GM23338 (cell line): ENCODE measurements around the gene ADGRD2. TPM values are rescaled to one million over a fixed set of nuclear protein-coding genes. Genes with fewer than 3 reads are reported as not detected.

Experiments used
- ATAC-seq: fragments of 200-7000 bp; cut with Tn5 transposase; 3 replicates; pipeline ENCODE4 v1.9.1; 2020
- DNase-seq: peaks from one replicate; pipeline ENCODE4 v3.0.0-alpha.2; 2015; ENCODE audit warnings: low spot score
- H2AFZ ChIP-seq: fragments of 200-600 bp; sonication (generic); 2 replicates; pipeline ENCODE4 v1.8.0; 2016; ENCODE audit warnings: antibody characterized with exemption, mild to moderate bottlenecking, moderate library complexity
- H3F3A ChIP-seq: fragments of 200-600 bp; sonication (generic); replicated peaks from 2 replicates; pipeline ENCODE4 v1.8.0; 2017; ENCODE audit warnings: antibody characterized with exemption, mixed run types, low read depth
- H3K27ac ChIP-seq: fragments of 200-600 bp; sonication (generic); 2 replicates; pipeline ENCODE4 v1.6.1; 2016; ENCODE audit warnings: low read depth
- H3K27me3 ChIP-seq: fragments of 200-600 bp; sonication (generic); 2 replicates; pipeline ENCODE4 v1.8.0; 2016; ENCODE audit warnings: mild to moderate bottlenecking, mixed run types, moderate library complexity; ENCODE audit not compliant: insufficient read depth
- H3K36me3 ChIP-seq: fragments of 200-600 bp; sonication (generic); 2 replicates; pipeline ENCODE4 v1.8.0; 2016; ENCODE audit warnings: mild to moderate bottlenecking; ENCODE audit not compliant: insufficient read depth
- H3K4me1 ChIP-seq: fragments of 200-600 bp; sonication (generic); 2 replicates; pipeline ENCODE4 v1.8.0; 2016; ENCODE audit warnings: mild to moderate bottlenecking, moderate library complexity; ENCODE audit not compliant: insufficient read depth
- H3K4me2 ChIP-seq: fragments of 200-600 bp; sonication (generic); 2 replicates; pipeline ENCODE4 v1.7.1; 2017; ENCODE audit warnings: mixed run types
- H3K4me3 ChIP-seq: fragments of 200-600 bp; sonication (generic); 2 replicates; pipeline ENCODE4 v1.6.1; 2016; ENCODE audit warnings: mixed run types
- H3K79me2 ChIP-seq: fragments of 200-600 bp; sonication (generic); replicated peaks from 2 replicates; pipeline ENCODE4 v1.8.0; 2017; ENCODE audit warnings: mild to moderate bottlenecking; ENCODE audit not compliant: insufficient read depth
- H3K9me2 ChIP-seq: fragments of 200-600 bp; sonication (generic); 2 replicates; pipeline ENCODE4 v1.8.0; 2017; ENCODE audit not compliant: insufficient read depth
- H4K20me1 ChIP-seq: fragments of 200-600 bp; sonication (generic); replicated peaks from 2 replicates; pipeline ENCODE4 v1.8.0; 2017; ENCODE audit warnings: mild to moderate bottlenecking; ENCODE audit not compliant: insufficient read depth
- H3K27ac Mint-ChIP-seq: 2 replicates; pipeline ENCODE4 v1.8.0; 2020; ENCODE audit warnings: inconsistent platforms, mild to moderate bottlenecking, moderate library complexity, mixed read lengths
- H3K27me3 Mint-ChIP-seq: 3 replicates; pipeline ENCODE4 v1.8.0; 2022; ENCODE audit warnings: low read depth, mild to moderate bottlenecking, moderate library complexity, mixed read lengths, inconsistent platforms; ENCODE audit not compliant: insufficient read depth, poor library complexity
- H3K36me3 Mint-ChIP-seq: 3 replicates; pipeline ENCODE4 v1.8.0; 2021; ENCODE audit warnings: low read depth, mild to moderate bottlenecking, inconsistent platforms, moderate library complexity, mixed read lengths
- H3K4me1 Mint-ChIP-seq: 3 replicates; pipeline ENCODE4 v1.8.0; 2020; ENCODE audit warnings: mild to moderate bottlenecking, inconsistent platforms, mixed read lengths
- H3K4me3 Mint-ChIP-seq: 3 replicates; pipeline ENCODE4 v1.8.0; 2021; ENCODE audit warnings: moderate library complexity, mild to moderate bottlenecking, inconsistent platforms, mixed read lengths
- H3K9me3 Mint-ChIP-seq: 3 replicates; pipeline ENCODE4 v1.8.0; 2020; ENCODE audit warnings: moderate library complexity, mild to moderate bottlenecking, inconsistent platforms, mixed read lengths
- CREB1 ChIP-seq: fragments of 250-450 bp; sonication (Bioruptor Pico); IDR thresholded peaks from 2 replicates; pipeline ENCODE4 v1.5.0; 2020; ENCODE audit warnings: low read depth, mild to moderate bottlenecking, moderate library complexity
- EZH2 ChIP-seq: fragments of 200-600 bp; sonication (generic); IDR thresholded peaks from one replicate; pipeline ENCODE4 v1.8.0; 2017; ENCODE audit warnings: antibody characterized with exemption, mild to moderate bottlenecking, low read depth; ENCODE audit not compliant: unreplicated experiment
- EZH2phosphoT487 ChIP-seq: fragments of 200-600 bp; sonication (generic); IDR thresholded peaks from one replicate; pipeline ENCODE4 v1.8.1; 2018; ENCODE audit warnings: antibody characterized with exemption; ENCODE audit not compliant: unreplicated experiment
- JUNB ChIP-seq: IDR thresholded peaks from one replicate; pipeline ENCODE4 v1.6.1; 2016; ENCODE audit warnings: antibody characterized with exemption; ENCODE audit not compliant: unreplicated experiment
- NANOG ChIP-seq: IDR thresholded peaks from 2 replicates; pipeline ENCODE4 v1.6.1; 2016; ENCODE audit warnings: antibody characterized with exemption, borderline replicate concordance
- POLR2AphosphoS5 ChIP-seq: IDR thresholded peaks from 2 replicates; pipeline ENCODE4 v1.6.1; 2016; ENCODE audit warnings: antibody characterized with exemption, low read depth
- STAT1 ChIP-seq: IDR thresholded peaks from one replicate; pipeline ENCODE4 v1.6.1; 2016; ENCODE audit warnings: antibody characterized with exemption; ENCODE audit not compliant: unreplicated experiment
- ZNF114 ChIP-seq: fragments of 250-450 bp; sonication (Bioruptor Pico); IDR thresholded peaks from 2 replicates; pipeline ENCODE4 v1.5.0; 2020; ENCODE audit warnings: mild to moderate bottlenecking, moderate library complexity
- ZNF331 ChIP-seq: fragments of 250-450 bp; sonication (Bioruptor Pico); IDR thresholded peaks from 2 replicates; pipeline ENCODE4 v1.5.0; 2020; ENCODE audit warnings: low read depth, mild to moderate bottlenecking, moderate library complexity
- ZNF462 ChIP-seq: fragments of 250-450 bp; sonication (Bioruptor Pico); IDR thresholded peaks from 2 replicates; pipeline ENCODE4 v1.5.0; 2020; ENCODE audit warnings: mild to moderate bottlenecking, moderate library complexity
- polyA plus RNA-seq: library from polyadenylated mRNA; unstranded; fragments of >200 nt; fragmentation: Nextera tagmentation; extraction: Ambion mirVana; gene quantifications from 2 replicates; pipeline ENCODE4 v1.2.1, GENCODE V29; 2016
- total RNA-seq: library from RNA; depleted of rRNA; stranded (reverse); fragments of >200 nt; shearing (Covaris generic); gene quantifications from 2 replicates; pipeline ENCODE4 v1.2.3, GENCODE V29; 2014
- TF ChIP-seq, protein P1 (sequence below): IDR thresholded peaks from one replicate; pipeline ENCODE4 v1.6.1; 2018; ENCODE audit warnings: antibody characterized with exemption; ENCODE audit not compliant: unreplicated experiment
- TF ChIP-seq, protein P2 (sequence below), 2 experiments: fragments of 200-600 bp in 1 of 2; sonication (generic) in 1 of 2; conservative IDR thresholded peaks; 2 replicates each; pipeline versions ENCODE4 v1.5.1 to v1.6.1; 2016 to 2017; ENCODE audit warnings: antibody characterized with exemption in 2 of 2, low read depth in 2 of 2, mild to moderate bottlenecking in 2 of 2, moderate library complexity in 1 of 2
- TF ChIP-seq, protein P3 (sequence below): IDR thresholded peaks from 2 replicates; pipeline ENCODE4 v1.6.1; 2016; ENCODE audit warnings: antibody characterized with exemption

The ADGRD2 gene
- total and polyA plus RNA-seq, 2 experiments from 2014 or later: 0.45 to 0.78 TPM

DNA sequence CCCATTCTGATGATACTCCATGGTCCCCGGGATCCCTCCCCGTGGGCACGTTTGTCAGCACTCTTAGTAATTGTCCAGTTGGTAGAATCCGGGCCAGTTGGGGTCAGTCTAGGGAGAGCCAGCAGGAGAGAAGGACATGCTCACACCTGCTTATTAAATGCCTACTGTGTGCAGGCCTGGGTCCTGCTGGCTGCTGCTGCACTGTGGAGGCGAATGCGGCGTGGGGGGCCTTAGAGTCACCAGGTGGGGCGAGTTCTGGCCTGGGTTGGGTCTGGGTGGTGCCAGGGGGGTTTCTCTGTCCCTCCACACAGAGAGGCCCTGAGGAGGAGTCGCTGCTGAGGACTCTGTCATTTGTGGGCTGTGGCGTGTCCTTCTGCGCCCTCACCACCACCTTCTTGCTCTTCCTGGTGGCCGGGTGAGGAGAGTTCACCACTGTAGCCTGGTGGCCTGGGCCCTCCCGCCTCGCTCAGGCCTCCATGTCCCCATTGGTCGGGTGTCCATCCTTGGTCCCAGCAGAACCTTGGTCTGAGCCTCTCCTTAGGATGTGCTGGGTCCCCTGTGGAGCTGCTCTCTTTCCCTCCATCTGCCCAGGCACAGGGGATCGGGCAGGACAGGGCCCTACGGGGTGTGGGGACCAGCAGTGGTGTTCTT is 17.3 kb downstream of the ADGRD2 start:
- no peaks in the 10 kb centered on the region for H3F3A ChIP-seq
- no peak overlapping the region for H3K27ac Mint-ChIP-seq
- DNase-seq (no peak), ATAC-seq (no peak)
- no peak overlapping the region for H3K4me2 ChIP-seq
- H3K27ac ChIP-seq: no peak overlapping the region
- H3K27me3 Mint-ChIP-seq: peaks cover 7% of the 10 kb centered on the region
- H3K9me2 ChIP-seq: no peaks in the 10 kb centered on the region
- no peaks in the 10 kb centered on the region for H3K36me3 ChIP-seq
- H3K36me3 Mint-ChIP-seq: no peaks in the 10 kb centered on the region
- no peaks in the 10 kb centered on the region for H4K20me1 ChIP-seq
- H3K9me3 Mint-ChIP-seq: no peaks in the 10 kb centered on the region
- no peak overlapping the region for H3K4me3 ChIP-seq
- no peaks in the 10 kb centered on the region; the same call in 2 of the 3 replicates for H3K4me1 Mint-ChIP-seq
- no peaks in the 10 kb centered on the region for H3K27me3 ChIP-seq
- no peak overlapping the region for H3K4me3 Mint-ChIP-seq
- H2AFZ ChIP-seq: no peak overlapping the region
- no peaks in the 10 kb centered on the region for H3K4me1 ChIP-seq
- no peak for TF ChIP-seq CREB1 (CRISPR knock-in tag)
- no peak for TF ChIP-seq EZH2
- no peak for TF ChIP-seq ZNF114 (CRISPR knock-in tag)
- no peak for TF ChIP-seq NANOG
- TF ChIP-seq ZNF331 (CRISPR knock-in tag): no peak
- TF ChIP-seq EZH2phosphoT487: no peak
- no peak for TF ChIP-seq STAT1
- no peak for TF ChIP-seq ZNF462 (CRISPR knock-in tag)
- no peak for TF ChIP-seq JUNB
- TF ChIP-seq, protein P1, sequence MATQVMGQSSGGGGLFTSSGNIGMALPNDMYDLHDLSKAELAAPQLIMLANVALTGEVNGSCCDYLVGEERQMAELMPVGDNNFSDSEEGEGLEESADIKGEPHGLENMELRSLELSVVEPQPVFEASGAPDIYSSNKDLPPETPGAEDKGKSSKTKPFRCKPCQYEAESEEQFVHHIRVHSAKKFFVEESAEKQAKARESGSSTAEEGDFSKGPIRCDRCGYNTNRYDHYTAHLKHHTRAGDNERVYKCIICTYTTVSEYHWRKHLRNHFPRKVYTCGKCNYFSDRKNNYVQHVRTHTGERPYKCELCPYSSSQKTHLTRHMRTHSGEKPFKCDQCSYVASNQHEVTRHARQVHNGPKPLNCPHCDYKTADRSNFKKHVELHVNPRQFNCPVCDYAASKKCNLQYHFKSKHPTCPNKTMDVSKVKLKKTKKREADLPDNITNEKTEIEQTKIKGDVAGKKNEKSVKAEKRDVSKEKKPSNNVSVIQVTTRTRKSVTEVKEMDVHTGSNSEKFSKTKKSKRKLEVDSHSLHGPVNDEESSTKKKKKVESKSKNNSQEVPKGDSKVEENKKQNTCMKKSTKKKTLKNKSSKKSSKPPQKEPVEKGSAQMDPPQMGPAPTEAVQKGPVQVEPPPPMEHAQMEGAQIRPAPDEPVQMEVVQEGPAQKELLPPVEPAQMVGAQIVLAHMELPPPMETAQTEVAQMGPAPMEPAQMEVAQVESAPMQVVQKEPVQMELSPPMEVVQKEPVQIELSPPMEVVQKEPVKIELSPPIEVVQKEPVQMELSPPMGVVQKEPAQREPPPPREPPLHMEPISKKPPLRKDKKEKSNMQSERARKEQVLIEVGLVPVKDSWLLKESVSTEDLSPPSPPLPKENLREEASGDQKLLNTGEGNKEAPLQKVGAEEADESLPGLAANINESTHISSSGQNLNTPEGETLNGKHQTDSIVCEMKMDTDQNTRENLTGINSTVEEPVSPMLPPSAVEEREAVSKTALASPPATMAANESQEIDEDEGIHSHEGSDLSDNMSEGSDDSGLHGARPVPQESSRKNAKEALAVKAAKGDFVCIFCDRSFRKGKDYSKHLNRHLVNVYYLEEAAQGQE: no peak
- TF ChIP-seq, protein P2, sequence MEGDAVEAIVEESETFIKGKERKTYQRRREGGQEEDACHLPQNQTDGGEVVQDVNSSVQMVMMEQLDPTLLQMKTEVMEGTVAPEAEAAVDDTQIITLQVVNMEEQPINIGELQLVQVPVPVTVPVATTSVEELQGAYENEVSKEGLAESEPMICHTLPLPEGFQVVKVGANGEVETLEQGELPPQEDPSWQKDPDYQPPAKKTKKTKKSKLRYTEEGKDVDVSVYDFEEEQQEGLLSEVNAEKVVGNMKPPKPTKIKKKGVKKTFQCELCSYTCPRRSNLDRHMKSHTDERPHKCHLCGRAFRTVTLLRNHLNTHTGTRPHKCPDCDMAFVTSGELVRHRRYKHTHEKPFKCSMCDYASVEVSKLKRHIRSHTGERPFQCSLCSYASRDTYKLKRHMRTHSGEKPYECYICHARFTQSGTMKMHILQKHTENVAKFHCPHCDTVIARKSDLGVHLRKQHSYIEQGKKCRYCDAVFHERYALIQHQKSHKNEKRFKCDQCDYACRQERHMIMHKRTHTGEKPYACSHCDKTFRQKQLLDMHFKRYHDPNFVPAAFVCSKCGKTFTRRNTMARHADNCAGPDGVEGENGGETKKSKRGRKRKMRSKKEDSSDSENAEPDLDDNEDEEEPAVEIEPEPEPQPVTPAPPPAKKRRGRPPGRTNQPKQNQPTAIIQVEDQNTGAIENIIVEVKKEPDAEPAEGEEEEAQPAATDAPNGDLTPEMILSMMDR (conservative IDR thresholded peaks at IDR 0.05; ENCODE audit: low read depth in 2 of 2): no peak
- no peak for TF ChIP-seq POLR2AphosphoS5
- TF ChIP-seq, protein P3, sequence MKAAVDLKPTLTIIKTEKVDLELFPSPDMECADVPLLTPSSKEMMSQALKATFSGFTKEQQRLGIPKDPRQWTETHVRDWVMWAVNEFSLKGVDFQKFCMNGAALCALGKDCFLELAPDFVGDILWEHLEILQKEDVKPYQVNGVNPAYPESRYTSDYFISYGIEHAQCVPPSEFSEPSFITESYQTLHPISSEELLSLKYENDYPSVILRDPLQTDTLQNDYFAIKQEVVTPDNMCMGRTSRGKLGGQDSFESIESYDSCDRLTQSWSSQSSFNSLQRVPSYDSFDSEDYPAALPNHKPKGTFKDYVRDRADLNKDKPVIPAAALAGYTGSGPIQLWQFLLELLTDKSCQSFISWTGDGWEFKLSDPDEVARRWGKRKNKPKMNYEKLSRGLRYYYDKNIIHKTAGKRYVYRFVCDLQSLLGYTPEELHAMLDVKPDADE: no peak
- no peaks in the 10 kb centered on the region for H3K79me2 ChIP-seq
